A673 (cell line): ENCODE measurements around the gene SLC6A2. TPM values are rescaled to one million over a fixed set of nuclear protein-coding genes. Genes with fewer than 3 reads are reported as not detected.
"Not testable (repeated sequence)": the region's sequence is repeated elsewhere in the genome, so short reads cannot be mapped to it uniquely, and the experiment has no call there.

Experiments
- Bru-seq: library from RNA; stranded (reverse); fragments of 400-500 nt; gene quantifications from one replicate; lab custom pipeline; 2021; lab: Mats Ljungman, UMichigan
- BruChase-seq, 2 experiments: library from RNA; stranded (reverse); fragments of 400-500 nt; gene quantifications; one replicate each; lab custom pipeline; 2021; lab: Mats Ljungman, UMichigan
- BruUV-seq: library from RNA; stranded (reverse); fragments of 400-500 nt; replicated peaks from 2 replicates; lab custom pipeline; 2021; lab: Mats Ljungman, UMichigan
- CTCF ChIA-PET: fragments of 300-600 bp; sonication (Branson Sonifier 250); formaldehyde crosslinking; loops from one replicate; lab custom pipeline; 2022; ENCODE audit warnings: antibody characterized with exemption; lab: Charles Lee
- POLR2A ChIA-PET: fragments of 300-600 bp; sonication (Branson Sonifier 250); formaldehyde crosslinking; loops from one replicate; lab custom pipeline; 2022; ENCODE audit warnings: antibody characterized with exemption; ENCODE audit not compliant: low non-redundant PET; lab: Charles Lee
- DNase-seq: peaks from one replicate; pipeline ENCODE4 v3.0.0-alpha.2; 2015; ENCODE audit warnings: low spot score
- H3K27ac ChIP-seq: fragments of 200-600 bp; sonication (generic); 2 replicates; pipeline ENCODE4 v1.5.1; 2016; ENCODE audit warnings: mixed run types, low read depth, mild to moderate bottlenecking, mixed read lengths, antibody characterized with exemption, low read length; ENCODE audit not compliant: poor library complexity, severe bottlenecking
- H3K27me3 ChIP-seq: fragments of 200-600 bp; sonication (generic); replicated peaks from 2 replicates; pipeline ENCODE4 v1.6.1; 2017; ENCODE audit warnings: mixed run types, low read depth, mild to moderate bottlenecking, mixed read lengths, antibody characterized with exemption, low read length; ENCODE audit not compliant: insufficient read depth, poor library complexity
- H3K36me3 ChIP-seq: fragments of 200-600 bp; sonication (generic); 2 replicates; pipeline ENCODE4 v1.6.1; 2016; ENCODE audit warnings: mixed run types, mild to moderate bottlenecking, mixed read lengths, antibody characterized with exemption, low read length; ENCODE audit not compliant: insufficient read depth, poor library complexity, severe bottlenecking
- H3K4me1 ChIP-seq: fragments of 200-600 bp; sonication (generic); 2 replicates; pipeline ENCODE4 v1.6.1; 2017; ENCODE audit warnings: mixed run types, mild to moderate bottlenecking, mixed read lengths, antibody characterized with exemption, low read length; ENCODE audit not compliant: insufficient read depth, poor library complexity, severe bottlenecking
- H3K4me3 ChIP-seq: fragments of 200-600 bp; sonication (generic); 2 replicates; pipeline ENCODE4 v1.5.1; 2016; ENCODE audit warnings: low read depth, mixed run types, mild to moderate bottlenecking, mixed read lengths, low read length; ENCODE audit not compliant: poor library complexity, severe bottlenecking
- H3K9me3 ChIP-seq: fragments of 200-600 bp; sonication (generic); 2 replicates; pipeline ENCODE4 v1.6.1; 2016; ENCODE audit warnings: mixed run types, low read depth, mild to moderate bottlenecking, mixed read lengths, antibody characterized with exemption, low read length; ENCODE audit not compliant: poor library complexity, severe bottlenecking
- CTCF ChIP-seq: fragments of 300-800, 200-600 bp; sonication (generic); conservative IDR thresholded peaks from 2 replicates; pipeline ENCODE4 v1.5.1; 2017; ENCODE audit warnings: low read depth, mild to moderate bottlenecking, antibody characterized with exemption, low read length, moderate library complexity, mixed read lengths
- EZH2 ChIP-seq: fragments of 200-600 bp; sonication (generic); IDR thresholded peaks from 2 replicates; pipeline ENCODE4 v1.6.1; 2017; ENCODE audit warnings: borderline replicate concordance, low read depth, mild to moderate bottlenecking, mixed read lengths, antibody characterized with exemption, low read length; ENCODE audit not compliant: poor library complexity, severe bottlenecking
- intact Hi-C: fragments of 100-400 bp; cut with micrococcal nuclease; formaldehyde crosslinking; loops from one replicate; pipeline ENCODE4 v1.10.0; 2022; ENCODE audit not compliant: unreplicated experiment
- long read RNA-seq: library from polyadenylated mRNA; stranded (forward); transcript quantifications from one replicate; pipeline ENCODE4 v2.0.0, GENCODE V29; 2022
- total RNA-seq: library from RNA; stranded (reverse); gene quantifications from 2 replicates; pipeline ENCODE4 v1.2.3, GENCODE V29; 2021

The SLC6A2 gene
- not detected in 2 replicates for total RNA-seq
- not detected for Bru-seq, nascent RNA
- BruChase-seq, experiment 1, labeled RNA remaining after a 2-hour chase: percentile 4 among the genes with signal in this experiment
- not detected for BruChase-seq, experiment 2, labeled RNA remaining after a 6-hour chase
- long read RNA-seq: 0 reads

GRCh38 chr16:55655897-55656681 lies at the start of gene SLC6A2:
Gene SLC6A2 (plus strand): TSS chr16:55655988. CDS start chr16:55656695, 707 bp downstream.
- no peaks in the 10 kb centered on the region for H3K9me3 ChIP-seq
- CTCF ChIA-PET: no interaction called here
- no peak within 1 kb of the TSS for H3K4me3 ChIP-seq
- no peaks in the 10 kb centered on the region for H3K4me1 ChIP-seq
- no TSS peak for BruUV-seq
- TF ChIP-seq EZH2 (peak; percentile 40), CTCF (no peak)
- peaks cover 82% of the 10 kb centered on the region for H3K27me3 ChIP-seq
- POLR2A ChIA-PET: no interaction called here
- peak; percentile 14 for DNase-seq
- no peak within 1 kb of the TSS for H3K27ac ChIP-seq
- intact Hi-C loops: no loop called here
- H3K36me3 ChIP-seq: no peaks in the 10 kb centered on the region

GRCh38 chr16:55613613-55614335 lies 42.0 kb upstream of the SLC6A2 start:
- no peak for TF ChIP-seq CTCF
- no peak for TF ChIP-seq EZH2
- Histone ChIP-seq H3K4me1 (peaks cover 12% of the 10 kb centered on the region), H3K36me3 (no peaks in the 10 kb centered on the region), H3K4me3 (no peak overlapping the region), H3K9me3 (no peaks in the 10 kb centered on the region), H3K27me3 (no peaks in the 10 kb centered on the region), H3K27ac (peak overlapping the region; percentile 41)
- DNase-seq: peak; percentile 91
- intact Hi-C loops: no loop called here
- ChIA-PET CTCF (no interaction called here), POLR2A (no interaction called here)
- BruUV-seq: no TSS peak

GRCh38 chr16:55615071-55615470 lies 40.7 kb upstream of the SLC6A2 start:
- POLR2A ChIA-PET: no interaction called here
- H3K36me3 ChIP-seq: no peaks in the 10 kb centered on the region
- BruUV-seq: no TSS peak
- intact Hi-C loops: no loop called here
- no peak for TF ChIP-seq CTCF
- TF ChIP-seq EZH2: no peak
- no peaks in the 10 kb centered on the region for H3K27me3 ChIP-seq
- H3K4me1 ChIP-seq: peaks cover 12% of the 10 kb centered on the region
- CTCF ChIA-PET: no interaction called here
- DNase-seq: peak; percentile 19
- no peaks in the 10 kb centered on the region for H3K9me3 ChIP-seq
- H3K27ac ChIP-seq: peak overlapping the region; percentile 13
- H3K4me3 ChIP-seq: no peak overlapping the region

GRCh38 chr16:55615670-55616069 lies 40.1 kb upstream of the SLC6A2 start:
- H3K4me1 ChIP-seq: peaks cover 12% of the 10 kb centered on the region
- H3K36me3 ChIP-seq, intact Hi-C loops, CTCF ChIA-PET, H3K4me3 ChIP-seq, H3K27me3 ChIP-seq, H3K9me3 ChIP-seq, H3K27ac ChIP-seq, BruUV-seq, DNase-seq, POLR2A ChIA-PET: not testable (repeated sequence)
